ENCODE measurements around the gene ZNF136.

DNA sequence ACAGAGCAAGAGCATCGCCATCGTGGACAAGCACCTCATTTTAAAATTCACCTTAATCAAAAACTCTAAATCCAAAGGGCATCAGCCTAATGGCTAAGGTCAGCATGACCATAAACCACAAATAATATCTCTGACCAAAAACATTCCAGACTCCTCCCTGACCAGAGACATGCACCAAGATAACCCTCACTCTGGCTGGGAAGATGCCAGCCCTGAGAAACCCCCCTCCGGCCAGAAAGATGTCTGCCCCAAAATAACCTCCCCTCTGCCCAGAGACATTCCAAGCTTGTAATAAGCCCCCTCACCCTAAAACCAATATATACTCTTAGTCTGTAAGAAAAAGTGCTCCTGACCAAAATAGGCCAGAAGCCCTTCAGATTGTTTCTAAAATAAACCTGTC, 70.1 kb downstream of the ZNF136 start:
- TF ChIP-seq POLR2A (IDR thresholded peaks at IDR 0.05), result no peak
- TF ChIP-seq EP300 (IDR thresholded peaks at IDR 0.05), result no peak
- TF ChIP-seq, protein P1, sequence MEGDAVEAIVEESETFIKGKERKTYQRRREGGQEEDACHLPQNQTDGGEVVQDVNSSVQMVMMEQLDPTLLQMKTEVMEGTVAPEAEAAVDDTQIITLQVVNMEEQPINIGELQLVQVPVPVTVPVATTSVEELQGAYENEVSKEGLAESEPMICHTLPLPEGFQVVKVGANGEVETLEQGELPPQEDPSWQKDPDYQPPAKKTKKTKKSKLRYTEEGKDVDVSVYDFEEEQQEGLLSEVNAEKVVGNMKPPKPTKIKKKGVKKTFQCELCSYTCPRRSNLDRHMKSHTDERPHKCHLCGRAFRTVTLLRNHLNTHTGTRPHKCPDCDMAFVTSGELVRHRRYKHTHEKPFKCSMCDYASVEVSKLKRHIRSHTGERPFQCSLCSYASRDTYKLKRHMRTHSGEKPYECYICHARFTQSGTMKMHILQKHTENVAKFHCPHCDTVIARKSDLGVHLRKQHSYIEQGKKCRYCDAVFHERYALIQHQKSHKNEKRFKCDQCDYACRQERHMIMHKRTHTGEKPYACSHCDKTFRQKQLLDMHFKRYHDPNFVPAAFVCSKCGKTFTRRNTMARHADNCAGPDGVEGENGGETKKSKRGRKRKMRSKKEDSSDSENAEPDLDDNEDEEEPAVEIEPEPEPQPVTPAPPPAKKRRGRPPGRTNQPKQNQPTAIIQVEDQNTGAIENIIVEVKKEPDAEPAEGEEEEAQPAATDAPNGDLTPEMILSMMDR (IDR thresholded peaks at IDR 0.05), result no peak

Measured in suprapubic skin (tissue), 3 donors.